Measurements from ENCODE around the gene MPP3.

- TF ChIP-seq L3MBTL2 (IDR thresholded peaks at IDR 0.05) (peak; percentile 61; the same call in 1 of the 2 replicates), RCOR1 (IDR thresholded peaks at IDR 0.05; ENCODE audit: borderline replicate concordance in 1 of 2, low read depth in 2 of 2, low read length in 2 of 2) (no peak), POLR2A (conservative IDR thresholded peaks at IDR 0.05) (peak; percentile 80), ZNF830 (CRISPR knock-in tag; IDR thresholded peaks at IDR 0.05) (no peak), JUND (IDR thresholded peaks at IDR 0.05; ENCODE audit: borderline replicate concordance, low read depth, low read length) (peak; percentile 83), JUND (tag; IDR thresholded peaks at IDR 0.05; ENCODE audit: borderline replicate concordance, low read depth, low read length) (peak; percentile 63; the same call in 1 of the 3 replicates), PKNOX1 (IDR thresholded peaks at IDR 0.05) (peak; percentile 69), HNRNPUL1 (IDR thresholded peaks at IDR 0.05; ENCODE audit: low read length) (no peak), NFYB (IDR thresholded peaks at IDR 0.05; ENCODE audit: extremely low read depth, insufficient read length) (no peak), NCOA2 (IDR thresholded peaks at IDR 0.05; ENCODE audit: partially characterized antibody in 2 of 2) (no peak), TEAD1 (CRISPR knock-in tag; IDR thresholded peaks at IDR 0.05) (peak; percentile 68 to 97), POLR2H (tag; IDR thresholded peaks at IDR 0.05; ENCODE audit: low read depth) (no peak), ZNF253 (CRISPR knock-in tag; conservative IDR thresholded peaks at IDR 0.05) (no peak)
- TF ChIP-seq, protein P1, sequence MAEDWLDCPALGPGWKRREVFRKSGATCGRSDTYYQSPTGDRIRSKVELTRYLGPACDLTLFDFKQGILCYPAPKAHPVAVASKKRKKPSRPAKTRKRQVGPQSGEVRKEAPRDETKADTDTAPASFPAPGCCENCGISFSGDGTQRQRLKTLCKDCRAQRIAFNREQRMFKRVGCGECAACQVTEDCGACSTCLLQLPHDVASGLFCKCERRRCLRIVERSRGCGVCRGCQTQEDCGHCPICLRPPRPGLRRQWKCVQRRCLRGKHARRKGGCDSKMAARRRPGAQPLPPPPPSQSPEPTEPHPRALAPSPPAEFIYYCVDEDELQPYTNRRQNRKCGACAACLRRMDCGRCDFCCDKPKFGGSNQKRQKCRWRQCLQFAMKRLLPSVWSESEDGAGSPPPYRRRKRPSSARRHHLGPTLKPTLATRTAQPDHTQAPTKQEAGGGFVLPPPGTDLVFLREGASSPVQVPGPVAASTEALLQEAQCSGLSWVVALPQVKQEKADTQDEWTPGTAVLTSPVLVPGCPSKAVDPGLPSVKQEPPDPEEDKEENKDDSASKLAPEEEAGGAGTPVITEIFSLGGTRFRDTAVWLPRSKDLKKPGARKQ (CRISPR knock-in tag; IDR thresholded peaks at IDR 0.05) = no peak
- TF ChIP-seq, protein P2, sequence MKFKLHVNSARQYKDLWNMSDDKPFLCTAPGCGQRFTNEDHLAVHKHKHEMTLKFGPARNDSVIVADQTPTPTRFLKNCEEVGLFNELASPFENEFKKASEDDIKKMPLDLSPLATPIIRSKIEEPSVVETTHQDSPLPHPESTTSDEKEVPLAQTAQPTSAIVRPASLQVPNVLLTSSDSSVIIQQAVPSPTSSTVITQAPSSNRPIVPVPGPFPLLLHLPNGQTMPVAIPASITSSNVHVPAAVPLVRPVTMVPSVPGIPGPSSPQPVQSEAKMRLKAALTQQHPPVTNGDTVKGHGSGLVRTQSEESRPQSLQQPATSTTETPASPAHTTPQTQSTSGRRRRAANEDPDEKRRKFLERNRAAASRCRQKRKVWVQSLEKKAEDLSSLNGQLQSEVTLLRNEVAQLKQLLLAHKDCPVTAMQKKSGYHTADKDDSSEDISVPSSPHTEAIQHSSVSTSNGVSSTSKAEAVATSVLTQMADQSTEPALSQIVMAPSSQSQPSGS (CRISPR knock-in tag; IDR thresholded peaks at IDR 0.05) = peak; percentile 56; the same call in 1 of the 2 replicates
Measured at GRCh38 chr17:43778337-43779144, 54.4 kb downstream of the MPP3 start, which contains the start of gene DUSP3.

Data from K562 (cell line).